ENCODE data around the gene ABCC3.

ABCC3 gene

GRCh38 chr17:50728881-50729765, 94.4 kb downstream of the ABCC3 start:
- no peak overlapping the region for H3K4me3 ChIP-seq (ENCODE audit: low read depth, low read length)
- TF ChIP-seq CTCF (IDR thresholded peaks at IDR 0.05; ENCODE audit: control insufficient read depth, extremely low read depth, insufficient read depth), result no peak
- DNase-seq (ENCODE audit: low read depth), result no peak

- TF ChIP-seq CTCF (IDR thresholded peaks at IDR 0.05; ENCODE audit: control insufficient read depth, extremely low read depth, insufficient read depth), result no peak
- no peak for DNase-seq (ENCODE audit: low read depth)
- no peak overlapping the region for H3K4me3 ChIP-seq (ENCODE audit: low read depth, low read length)
These were observed 97.1 kb downstream of the ABCC3 start for GRCh38 chr17:50731575-50732460.

- no peak overlapping the region for H3K4me3 ChIP-seq (ENCODE audit: low read depth, low read length)
- no peak for TF ChIP-seq CTCF (IDR thresholded peaks at IDR 0.05; ENCODE audit: control insufficient read depth, extremely low read depth, insufficient read depth)
- DNase-seq (ENCODE audit: low read depth), result no peak
These were observed 100.6 kb downstream of the ABCC3 start for GRCh38 chr17:50735287-50735686.

- no peak overlapping the region for H3K4me3 ChIP-seq (ENCODE audit: low read depth, low read length)
- no peak for DNase-seq (ENCODE audit: low read depth)
- TF ChIP-seq CTCF (IDR thresholded peaks at IDR 0.05; ENCODE audit: control insufficient read depth, extremely low read depth, insufficient read depth), result no peak
These were observed 102.5 kb downstream of the ABCC3 start for GRCh38 chr17:50737118-50737698.

- no peak overlapping the region for H3K4me3 ChIP-seq (ENCODE audit: low read depth, low read length)
- TF ChIP-seq CTCF (IDR thresholded peaks at IDR 0.05; ENCODE audit: control insufficient read depth, extremely low read depth, insufficient read depth), result no peak
These were observed 104.4 kb downstream of the ABCC3 start for GRCh38 chr17:50739098-50739497.

More at GRCh38 chr17:50739098-50739497, 104.4 kb downstream of the ABCC3 start:
- DNase-seq (ENCODE audit: low read depth), result no peak

All from LNCaP clone FGC (cell line).